NCI-H345 (cell line): ENCODE data around the gene TRIM3.

Experiments used
- DNase-seq: peaks from one replicate; lab custom pipeline; 2025; lab: John Stamatoyannopoulos, UW

The TRIM3 gene

DNA sequence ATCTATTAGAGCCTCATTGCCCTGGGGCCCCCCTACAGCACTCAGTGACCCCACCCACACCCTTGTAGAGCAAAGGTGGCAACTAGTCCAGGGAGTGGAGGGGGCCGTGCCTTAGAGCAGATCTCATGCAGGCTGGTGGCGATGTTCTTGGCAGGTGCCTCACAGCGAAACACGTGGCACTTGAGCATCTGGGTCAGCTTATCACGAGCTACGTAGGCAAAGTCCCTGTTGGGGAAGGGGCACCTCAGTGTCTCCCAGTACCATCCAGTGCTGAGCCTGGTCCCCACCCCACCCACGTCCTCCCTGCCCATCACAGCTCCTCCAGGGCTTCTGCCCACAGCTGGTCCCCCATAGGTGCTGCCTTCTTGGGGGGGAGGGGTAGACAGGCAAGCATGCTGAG lies 72.3 kb downstream of the TRIM3 start:
- DNase-seq: no peak

DNA sequence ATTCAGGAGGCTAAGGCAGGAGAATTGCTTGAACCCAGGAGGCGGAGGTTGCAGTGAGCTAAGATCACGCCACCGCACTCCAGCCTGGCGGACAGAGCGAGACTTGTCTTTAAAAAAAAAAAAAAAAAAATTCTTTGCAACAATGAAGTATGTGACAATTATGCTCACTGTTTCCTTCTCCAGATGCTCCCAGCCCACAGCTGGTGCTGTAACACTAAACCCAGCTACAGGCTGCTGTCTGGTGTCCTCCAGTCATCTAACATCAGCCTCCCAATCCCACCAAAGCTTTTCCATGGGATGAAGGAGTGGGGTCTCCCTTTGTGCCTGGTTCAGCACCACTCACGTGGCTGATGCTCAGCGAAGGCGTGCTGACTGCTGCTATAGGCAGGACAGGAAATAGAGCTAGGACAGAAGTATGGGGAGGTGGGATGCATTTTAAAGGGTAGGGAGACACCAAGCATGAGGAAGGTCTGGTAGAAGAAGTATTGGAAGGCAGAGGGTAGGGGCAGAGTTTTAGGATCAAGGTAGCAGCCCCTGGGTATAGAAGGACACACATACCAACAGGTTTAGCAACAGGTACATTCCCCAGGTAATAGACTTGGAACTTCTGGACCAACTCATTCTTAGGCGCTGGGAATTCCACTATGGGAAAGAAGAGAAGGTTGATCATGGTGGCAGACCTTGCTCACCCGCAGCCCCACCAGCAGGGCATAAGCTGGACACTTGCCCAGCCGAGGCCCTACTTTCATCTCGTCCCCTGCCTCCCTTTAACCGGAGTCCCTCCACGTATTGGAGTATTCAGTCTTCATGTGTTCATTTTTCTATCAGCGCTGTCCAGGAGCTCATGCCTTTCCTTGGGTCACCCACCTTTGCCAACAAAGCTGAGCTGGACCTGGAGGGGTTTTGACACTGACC lies 73.1 kb downstream of the TRIM3 start:
- no peak for DNase-seq
